AG08395 (cell line): Measurements from ENCODE around the gene SH2D5.
A peak's percentile ranks its signal among the peaks of the same experiment; 100 is the strongest.

ENCODE experiments used
- DNase-seq: peaks from one replicate; pipeline ENCODE4 v3.0.0; 2012; ENCODE audit warnings: mixed read lengths, low spot score

Gene SH2D5

DNA sequence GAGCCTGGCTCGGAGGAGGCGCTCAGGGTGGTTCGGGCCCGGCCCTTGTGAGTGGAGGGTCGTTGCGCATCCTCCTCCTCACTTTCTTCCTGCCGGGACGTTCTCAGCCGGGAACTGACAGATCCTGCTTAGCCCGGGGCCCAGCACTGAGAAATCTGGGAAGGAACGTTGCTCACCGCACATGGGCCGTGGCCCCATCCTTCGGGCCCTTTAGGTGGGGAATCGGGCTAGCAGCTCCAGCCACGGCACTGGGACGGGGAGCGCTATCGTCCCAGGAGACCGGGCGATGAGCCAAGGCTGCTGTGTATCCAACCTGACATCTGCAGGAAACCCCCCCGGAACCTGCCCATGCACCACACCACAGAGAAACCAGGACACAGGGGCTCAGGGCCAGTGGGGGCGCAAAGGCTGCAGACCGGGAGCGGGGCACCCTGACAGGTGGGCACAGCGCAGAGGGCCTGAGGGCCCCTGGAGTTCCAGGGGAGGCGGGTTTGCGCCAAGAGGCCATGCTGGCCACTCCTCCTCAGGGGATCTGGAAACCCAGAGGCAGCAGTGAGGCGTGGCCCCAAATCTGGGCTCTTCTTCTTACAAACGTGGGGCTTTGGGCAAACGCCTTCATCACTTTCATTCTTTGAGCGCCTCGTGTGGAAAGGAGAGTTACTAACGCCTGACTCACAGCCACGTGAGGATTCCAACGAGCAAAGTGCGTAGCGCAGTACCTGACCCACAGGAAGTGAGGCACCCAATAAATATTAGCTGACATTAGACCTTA is at the start of gene SH2D5:
Gene SH2D5 (minus strand): TSS at position 116 of the 772 bp plus-strand sequence. CDS start 4,659 bp downstream, outside the sequence.
- peak; percentile 91 for DNase-seq

GRCh38 chr1:20775700-20776099 is 43.2 kb upstream of the SH2D5 start:
- DNase-seq: no peak

DNA sequence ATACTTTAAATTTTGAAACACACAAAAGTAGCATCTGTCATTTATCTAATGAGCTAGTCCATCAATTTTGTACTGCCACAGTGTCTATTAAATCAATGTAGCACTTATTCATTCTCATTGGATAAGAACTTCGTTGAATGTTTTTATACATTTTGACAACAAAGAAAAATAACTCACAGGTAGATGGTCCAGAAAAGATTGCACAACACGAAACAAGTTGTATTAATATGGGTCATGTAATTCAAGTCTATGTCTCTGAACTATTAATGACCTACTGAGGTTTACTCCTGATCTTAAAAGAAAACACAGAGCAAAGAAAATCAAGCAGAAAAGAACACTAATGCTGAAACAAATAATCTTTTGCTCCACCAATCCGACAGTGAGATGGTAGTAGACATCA is 39.3 kb upstream of the SH2D5 start:
- no peak for DNase-seq

DNA sequence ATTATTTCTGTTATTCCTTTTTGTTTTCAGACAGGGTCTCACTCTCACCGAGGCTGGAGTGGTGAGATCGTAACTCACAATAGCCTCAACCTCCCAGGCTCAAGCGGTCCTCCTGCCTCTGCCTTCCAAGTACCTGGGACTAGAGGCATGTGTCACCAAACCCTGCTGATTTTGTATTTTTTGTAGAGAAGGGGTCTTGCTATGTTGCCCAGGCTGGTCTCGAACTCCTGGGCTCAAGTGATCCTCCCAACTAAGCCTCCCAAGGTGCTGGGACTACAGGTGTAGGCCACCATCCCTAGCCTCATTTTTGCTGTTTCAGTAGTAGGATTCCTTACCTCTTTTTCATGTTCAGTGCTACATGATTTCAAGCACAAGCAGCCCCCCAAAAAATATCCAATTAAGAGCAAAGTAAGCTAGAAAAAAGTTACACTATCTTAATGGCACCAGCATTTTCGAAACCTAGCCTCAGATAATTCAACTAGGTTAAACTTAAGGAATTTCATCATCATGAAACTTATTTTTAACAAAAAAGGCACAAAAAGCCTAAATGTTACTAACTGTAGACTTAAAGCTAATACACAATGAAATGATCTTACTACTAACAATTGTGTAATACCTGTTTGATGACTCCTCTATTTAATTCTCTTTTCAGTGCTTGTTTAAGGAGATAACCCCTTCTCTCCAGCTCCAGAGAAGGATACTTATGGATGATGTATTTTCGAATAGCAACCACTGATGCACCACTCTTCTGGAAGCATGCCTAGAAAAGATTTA is 38.0 kb upstream of the SH2D5 start:
- DNase-seq: no peak

DNA sequence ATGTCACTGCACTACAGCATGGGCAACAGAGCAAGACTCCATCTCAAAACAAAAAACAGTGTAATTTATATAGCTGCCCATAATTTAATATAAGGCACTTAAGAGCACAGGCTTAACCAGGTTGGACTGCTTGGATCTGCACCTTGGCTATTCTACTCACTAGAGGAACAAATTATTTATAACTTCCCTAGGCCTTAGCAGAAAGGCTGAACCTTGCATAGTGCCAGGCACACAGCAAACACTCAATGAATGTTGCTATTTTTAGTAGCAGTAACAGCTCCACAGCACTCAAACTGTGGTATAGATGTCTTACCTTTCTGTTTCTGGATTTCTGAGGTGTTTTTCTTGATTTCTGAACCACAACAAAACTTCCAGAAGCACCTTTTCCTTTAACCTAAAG is 34.8 kb upstream of the SH2D5 start:
- DNase-seq: no peak

- no peak for DNase-seq
These were observed 30.9 kb upstream of the SH2D5 start for GRCh38 chr1:20763417-20763816.

GRCh38 chr1:20760322-20760721 is 27.8 kb upstream of the SH2D5 start:
- DNase-seq: no peak

GRCh38 chr1:20753589-20753988 is 21.1 kb upstream of the SH2D5 start:
- no peak for DNase-seq

DNA sequence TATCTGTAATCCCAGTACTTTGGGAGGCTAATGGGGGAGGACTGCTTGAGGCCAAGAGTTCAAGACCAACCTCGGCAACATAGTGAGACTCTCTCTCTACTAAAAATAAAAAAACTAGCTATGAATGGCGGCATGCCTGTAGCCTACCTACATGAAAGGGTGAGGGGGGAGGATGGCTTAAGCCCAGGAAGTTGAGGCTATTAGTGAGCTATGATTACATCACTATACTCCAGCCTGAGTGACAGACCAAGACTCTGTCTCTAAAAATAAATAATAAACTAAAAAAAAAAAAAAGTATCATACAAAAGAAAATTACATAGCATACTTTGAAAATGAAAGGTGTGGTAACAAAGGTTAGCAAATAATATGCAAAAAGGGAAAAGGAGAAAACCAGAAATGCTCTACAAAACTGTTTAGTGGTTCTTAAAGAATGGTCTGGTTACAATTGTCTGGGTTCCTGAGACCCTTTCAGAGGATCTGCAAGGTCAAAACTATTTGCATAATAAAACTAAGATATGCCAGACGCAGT is 19.0 kb upstream of the SH2D5 start:
- no peak for DNase-seq

DNA sequence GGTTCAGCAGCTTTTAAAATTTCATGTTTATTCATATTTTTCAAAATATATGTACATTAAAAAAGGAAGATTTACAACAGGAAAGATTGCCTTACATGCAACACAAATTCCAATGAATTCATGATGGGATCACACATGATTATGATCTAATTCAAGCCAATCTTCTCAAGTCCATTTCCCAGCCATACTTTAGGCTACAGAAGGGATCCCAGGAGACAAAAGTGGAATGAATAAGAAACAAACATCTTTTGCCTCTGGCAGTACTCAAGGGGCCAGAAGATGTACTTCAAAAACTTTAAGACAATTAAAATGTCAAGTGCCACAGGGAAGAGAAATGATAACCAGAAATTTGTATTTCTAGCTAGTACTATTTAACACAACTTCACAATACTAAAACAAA is 10.2 kb upstream of the SH2D5 start:
- no peak for DNase-seq

- DNase-seq: no peak
These were observed 8.3 kb upstream of the SH2D5 start for GRCh38 chr1:20740781-20741180.

DNA sequence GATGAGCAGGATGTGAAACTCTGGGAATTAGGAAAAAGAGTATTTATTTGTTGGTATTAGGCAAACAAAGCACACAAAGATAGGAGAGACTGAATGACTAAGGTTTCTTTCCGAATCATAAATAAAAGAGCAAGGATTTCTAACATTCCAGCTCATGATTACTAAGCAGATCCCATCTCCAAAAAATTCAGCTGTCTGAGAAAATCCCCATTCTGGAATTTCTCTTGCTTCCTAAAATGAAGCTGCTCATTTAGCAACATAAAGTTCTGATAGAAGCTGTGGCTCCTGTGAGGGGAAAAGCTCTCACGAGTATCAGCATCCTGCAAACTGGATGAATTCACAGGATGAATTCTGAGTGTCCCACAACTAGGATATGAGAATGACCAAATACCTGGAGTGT is 6.7 kb upstream of the SH2D5 start:
- DNase-seq: peak; percentile 81

DNA sequence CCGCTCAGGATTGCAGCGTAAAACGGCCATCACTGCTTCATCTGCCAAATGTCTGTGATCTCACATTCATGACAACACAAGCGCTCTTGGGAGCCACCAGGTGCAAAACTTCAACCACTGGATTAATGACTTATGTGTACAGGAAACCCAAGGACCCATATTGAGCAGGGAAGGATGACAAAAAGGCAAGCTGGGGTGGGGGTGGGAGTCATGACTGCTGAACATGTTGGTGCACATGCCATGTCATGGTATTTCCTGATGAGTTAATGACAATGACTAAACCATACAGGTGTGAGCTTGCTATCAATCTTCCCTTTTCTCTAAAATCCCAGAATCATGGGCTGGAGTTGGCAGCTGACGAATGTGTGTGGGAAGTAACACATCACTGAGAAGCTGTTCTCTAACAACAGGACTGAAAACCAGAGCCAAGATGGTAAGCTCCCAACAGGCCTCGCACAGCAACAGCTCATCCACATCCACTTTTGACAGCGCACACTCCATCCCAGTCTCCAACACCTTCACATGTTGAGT is 3.1 kb upstream of the SH2D5 start:
- no peak for DNase-seq

DNA sequence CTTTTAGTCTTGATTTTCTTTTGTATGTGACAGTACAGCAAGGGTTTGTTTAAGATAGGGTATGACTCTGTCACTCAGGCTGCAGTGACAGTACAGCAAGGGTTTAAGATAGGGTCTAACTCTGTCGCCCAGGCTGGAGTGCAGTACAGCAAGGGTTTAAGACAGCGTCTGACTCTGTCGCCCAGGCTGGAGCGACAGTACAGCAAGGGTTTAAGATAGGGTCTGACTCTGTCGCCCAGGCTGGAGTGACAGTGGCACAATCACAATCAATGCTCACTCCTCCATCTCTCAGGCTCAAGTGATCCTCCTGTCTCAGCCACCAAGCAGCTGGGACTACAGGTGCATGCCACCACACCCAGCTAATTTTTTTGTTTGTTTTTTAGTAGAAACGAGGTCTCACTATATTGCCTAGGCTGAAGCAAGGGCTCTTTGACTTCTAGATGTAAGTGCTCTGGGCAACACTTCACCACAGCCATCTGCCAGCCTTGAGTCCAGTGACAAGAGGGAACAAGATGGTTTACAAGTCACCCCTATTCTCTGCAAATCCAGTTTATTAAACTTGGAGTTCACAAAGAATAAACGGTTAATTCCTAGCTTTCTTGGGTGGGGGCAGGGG is 965 bp upstream of the SH2D5 start:
- no peak for DNase-seq

- peak; percentile 89 for DNase-seq
These were observed 374 bp downstream of the SH2D5 start for GRCh38 chr1:20732071-20732587.

- no peak for DNase-seq
These were observed 1.2 kb downstream of the SH2D5 start for GRCh38 chr1:20731057-20731991.

DNA sequence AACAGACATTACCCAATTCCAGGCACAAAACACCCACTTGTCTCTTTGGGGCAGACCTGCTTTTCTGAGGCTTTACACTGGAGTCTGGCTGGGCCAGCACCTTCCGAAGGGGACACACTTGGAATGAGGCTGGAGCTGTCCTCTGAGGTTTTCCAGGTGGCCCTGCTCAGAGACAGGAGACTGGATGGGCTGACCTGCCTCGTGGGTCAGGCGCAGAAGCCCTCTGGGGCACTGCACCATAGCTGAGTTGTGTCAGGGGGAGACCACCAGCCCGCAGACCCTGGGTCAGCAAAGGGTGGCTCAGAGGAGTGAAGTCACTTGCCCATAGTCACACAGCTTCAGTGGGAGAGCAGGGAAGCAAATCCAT is 1.8 kb downstream of the SH2D5 start:
- DNase-seq: no peak

GRCh38 chr1:20729990-20730689 is 2.4 kb downstream of the SH2D5 start:
- DNase-seq: no peak

DNA sequence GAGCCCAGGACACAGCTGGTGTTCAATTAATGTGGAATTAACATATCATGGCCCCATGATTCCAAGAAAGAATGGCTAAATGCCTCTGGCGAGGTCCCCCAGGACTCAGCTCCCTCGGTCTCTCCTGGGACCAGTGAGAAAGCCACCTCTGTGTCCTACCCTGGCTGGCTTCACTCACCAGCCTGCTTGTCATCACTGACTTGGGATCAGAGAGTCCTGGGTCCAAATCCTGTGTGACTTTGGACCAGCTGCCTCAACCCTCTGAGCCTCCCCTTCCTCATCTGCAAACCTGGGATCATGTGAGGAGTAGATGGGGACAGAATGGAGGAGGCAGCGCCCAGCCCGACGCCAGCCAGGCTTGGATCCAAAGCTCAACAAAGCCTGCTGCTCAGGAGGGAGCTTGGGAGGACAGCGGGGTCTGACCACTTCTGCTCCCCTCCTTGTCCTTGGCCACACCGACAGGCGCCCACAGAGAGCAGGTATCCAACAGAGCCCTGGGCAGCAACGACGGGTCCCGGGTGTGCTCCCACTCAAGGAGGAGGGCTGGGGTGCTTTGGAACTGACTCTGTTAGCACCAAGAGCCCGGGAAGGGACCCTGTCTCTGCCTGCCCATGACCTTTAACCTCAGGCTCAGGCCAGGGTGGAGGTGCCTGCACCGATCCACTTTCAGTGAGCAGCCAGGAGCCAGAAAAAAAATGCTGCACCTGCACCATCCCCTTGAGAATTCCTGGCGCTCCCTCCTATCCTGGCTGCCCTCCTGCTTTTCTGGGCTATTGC is 3.2 kb downstream of the SH2D5 start:
- DNase-seq: no peak
